ENCODE measurements around the gene DHCR24.

DNA sequence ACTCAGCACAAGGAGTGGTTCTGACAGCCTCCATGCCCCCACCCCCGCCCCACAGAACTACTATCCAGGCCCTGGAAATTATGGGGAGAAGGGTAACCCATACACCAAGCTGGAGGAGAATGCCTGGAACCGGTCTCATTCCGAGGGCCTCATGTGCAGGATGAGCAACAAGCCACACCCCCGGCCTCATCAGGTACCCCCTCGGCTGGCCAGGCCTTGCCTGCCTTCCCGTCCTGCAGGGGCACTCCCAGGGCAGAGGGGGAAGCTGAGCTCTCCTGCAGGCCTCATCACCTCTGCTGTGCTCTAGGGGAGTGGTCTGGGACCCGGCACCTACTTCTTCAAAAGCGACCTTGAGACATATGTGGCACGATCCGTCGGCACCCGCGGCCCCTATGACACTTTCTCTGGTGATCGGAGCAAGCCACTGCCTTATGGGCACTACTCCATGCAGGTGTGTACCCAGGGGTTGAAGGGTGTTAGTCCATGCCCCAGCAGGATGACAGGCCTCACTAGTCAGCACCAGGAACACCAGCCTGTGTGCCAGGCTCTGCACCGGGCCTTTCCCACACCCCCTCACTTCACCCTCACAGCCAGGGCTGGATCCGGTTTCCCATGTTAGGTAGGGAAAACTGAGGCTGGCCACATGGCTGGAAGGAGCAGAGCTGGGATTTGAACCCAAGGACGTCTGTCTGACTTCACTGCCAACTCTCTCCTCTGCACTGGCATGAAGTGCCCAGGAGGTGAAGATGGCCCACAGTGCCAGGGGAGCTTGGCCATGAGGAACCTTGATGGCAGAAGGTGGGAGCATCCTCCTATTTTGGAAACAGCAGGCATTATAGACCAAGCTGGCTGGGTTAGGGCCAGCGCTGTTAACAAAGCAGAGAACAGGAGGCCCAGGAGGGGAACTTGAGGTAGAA is 75.0 kb downstream of the DHCR24 start:
- no peak for TF ChIP-seq POLR2A (IDR thresholded peaks at IDR 0.05)
- TF ChIP-seq, protein P1, sequence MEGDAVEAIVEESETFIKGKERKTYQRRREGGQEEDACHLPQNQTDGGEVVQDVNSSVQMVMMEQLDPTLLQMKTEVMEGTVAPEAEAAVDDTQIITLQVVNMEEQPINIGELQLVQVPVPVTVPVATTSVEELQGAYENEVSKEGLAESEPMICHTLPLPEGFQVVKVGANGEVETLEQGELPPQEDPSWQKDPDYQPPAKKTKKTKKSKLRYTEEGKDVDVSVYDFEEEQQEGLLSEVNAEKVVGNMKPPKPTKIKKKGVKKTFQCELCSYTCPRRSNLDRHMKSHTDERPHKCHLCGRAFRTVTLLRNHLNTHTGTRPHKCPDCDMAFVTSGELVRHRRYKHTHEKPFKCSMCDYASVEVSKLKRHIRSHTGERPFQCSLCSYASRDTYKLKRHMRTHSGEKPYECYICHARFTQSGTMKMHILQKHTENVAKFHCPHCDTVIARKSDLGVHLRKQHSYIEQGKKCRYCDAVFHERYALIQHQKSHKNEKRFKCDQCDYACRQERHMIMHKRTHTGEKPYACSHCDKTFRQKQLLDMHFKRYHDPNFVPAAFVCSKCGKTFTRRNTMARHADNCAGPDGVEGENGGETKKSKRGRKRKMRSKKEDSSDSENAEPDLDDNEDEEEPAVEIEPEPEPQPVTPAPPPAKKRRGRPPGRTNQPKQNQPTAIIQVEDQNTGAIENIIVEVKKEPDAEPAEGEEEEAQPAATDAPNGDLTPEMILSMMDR (IDR thresholded peaks at IDR 0.05), result no peak

Data from body of pancreas (tissue), 4 donors.